Left ventricle myocardium inferior (tissue), 1 donor: Measurements from ENCODE around the gene SHISA8. TPM values are rescaled to one million over a fixed set of nuclear protein-coding genes. Genes with fewer than 3 reads are reported as not detected.

Experiments
- DNase-seq: peaks from one replicate; pipeline ENCODE4 v3.0.0-alpha.2; 2020
- H3K27ac ChIP-seq: fragments of 200-600 bp; replicated peaks from 2 replicates; pipeline ENCODE4 v1.8.0; 2021
- H3K27me3 ChIP-seq: fragments of 200-600 bp; 2 replicates; pipeline ENCODE4 v1.8.0; 2021; ENCODE audit warnings: low read depth
- H3K36me3 ChIP-seq: fragments of 200-600 bp; 2 replicates; pipeline ENCODE4 v1.8.0; 2021
- H3K4me1 ChIP-seq: fragments of 200-600 bp; 2 replicates; pipeline ENCODE4 v1.8.0; 2021
- H3K4me3 ChIP-seq: fragments of 200-600 bp; 2 replicates; pipeline ENCODE4 v1.8.0; 2021; ENCODE audit warnings: mild to moderate bottlenecking, moderate library complexity
- H3K9me3 ChIP-seq: fragments of 200-600 bp; replicated peaks from 2 replicates; pipeline ENCODE4 v1.8.0; 2021
- intact Hi-C: fragments of 100-400 bp; cut with micrococcal nuclease; formaldehyde crosslinking; loops from one replicate; pipeline ENCODE4 v1.11.0; 2022
- total RNA-seq: library from RNA; stranded (reverse); fragmentation: NEBNext Ultra II Directional; extraction: Animal tissue kit (Norgen Biotek cat#: 25700); gene quantifications from one replicate; pipeline ENCODE4 v1.2.1, GENCODE V29; 2021
- TF ChIP-seq, protein P1 (sequence below): fragments of 200-600 bp; IDR thresholded peaks from 2 replicates; pipeline ENCODE4 v1.8.0; 2021; ENCODE audit warnings: antibody characterized with exemption, mild to moderate bottlenecking, borderline replicate concordance
- donor health status: DM: no; HTN: yes; CAD: no; lungs with severe emphysema.

Gene SHISA8
- total RNA-seq, 1 donor from 2014 or later: 2.2 TPM

DNA sequence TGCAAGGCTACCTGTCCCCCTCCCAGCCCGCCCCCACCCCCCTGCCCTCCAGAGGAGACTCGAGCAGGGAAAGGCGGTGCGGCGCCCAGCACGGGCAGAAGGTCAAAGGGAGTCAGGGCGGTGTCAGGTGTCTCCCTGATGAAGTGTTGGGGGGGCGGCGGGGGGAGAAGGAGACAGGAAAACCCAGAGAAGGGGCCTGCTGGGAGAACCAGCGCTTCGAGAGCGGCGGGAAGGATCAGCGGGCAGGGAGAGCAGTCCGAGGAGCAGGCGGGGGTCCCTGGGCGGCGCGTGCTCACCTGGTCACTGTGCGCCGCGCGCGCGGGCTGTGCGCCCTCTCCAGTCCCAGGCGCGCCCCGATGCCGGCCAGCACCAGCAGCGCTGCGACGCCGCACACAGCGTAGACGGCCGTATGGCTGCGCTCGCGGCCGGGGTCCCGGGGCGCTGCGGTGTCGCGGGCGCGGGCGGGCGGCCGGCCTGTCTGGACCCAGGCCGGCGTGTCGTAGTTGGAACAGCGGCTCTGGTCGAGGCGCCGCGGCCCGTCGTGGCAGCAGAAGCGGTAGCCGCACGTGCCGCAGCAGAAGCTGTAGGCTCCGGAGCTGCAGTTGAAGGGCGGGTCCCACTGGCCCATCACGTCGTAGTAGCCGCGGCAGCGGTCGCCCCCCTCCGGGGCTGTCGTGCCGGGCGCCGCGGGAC is 886 bp downstream of the SHISA8 start:
- Histone ChIP-seq H3K27me3 (peaks cover 98% of the 10 kb centered on the region), H3K4me1 (peaks cover 57% of the 10 kb centered on the region), H3K9me3 (no peaks in the 10 kb centered on the region), H3K4me3 (peak overlapping the region; percentile 65), H3K36me3 (no peaks in the 10 kb centered on the region), H3K27ac (no peak overlapping the region)
- intact Hi-C loops: no loop called here
- DNase-seq: no peak
- TF ChIP-seq, protein P1, sequence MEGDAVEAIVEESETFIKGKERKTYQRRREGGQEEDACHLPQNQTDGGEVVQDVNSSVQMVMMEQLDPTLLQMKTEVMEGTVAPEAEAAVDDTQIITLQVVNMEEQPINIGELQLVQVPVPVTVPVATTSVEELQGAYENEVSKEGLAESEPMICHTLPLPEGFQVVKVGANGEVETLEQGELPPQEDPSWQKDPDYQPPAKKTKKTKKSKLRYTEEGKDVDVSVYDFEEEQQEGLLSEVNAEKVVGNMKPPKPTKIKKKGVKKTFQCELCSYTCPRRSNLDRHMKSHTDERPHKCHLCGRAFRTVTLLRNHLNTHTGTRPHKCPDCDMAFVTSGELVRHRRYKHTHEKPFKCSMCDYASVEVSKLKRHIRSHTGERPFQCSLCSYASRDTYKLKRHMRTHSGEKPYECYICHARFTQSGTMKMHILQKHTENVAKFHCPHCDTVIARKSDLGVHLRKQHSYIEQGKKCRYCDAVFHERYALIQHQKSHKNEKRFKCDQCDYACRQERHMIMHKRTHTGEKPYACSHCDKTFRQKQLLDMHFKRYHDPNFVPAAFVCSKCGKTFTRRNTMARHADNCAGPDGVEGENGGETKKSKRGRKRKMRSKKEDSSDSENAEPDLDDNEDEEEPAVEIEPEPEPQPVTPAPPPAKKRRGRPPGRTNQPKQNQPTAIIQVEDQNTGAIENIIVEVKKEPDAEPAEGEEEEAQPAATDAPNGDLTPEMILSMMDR: no peak

DNA sequence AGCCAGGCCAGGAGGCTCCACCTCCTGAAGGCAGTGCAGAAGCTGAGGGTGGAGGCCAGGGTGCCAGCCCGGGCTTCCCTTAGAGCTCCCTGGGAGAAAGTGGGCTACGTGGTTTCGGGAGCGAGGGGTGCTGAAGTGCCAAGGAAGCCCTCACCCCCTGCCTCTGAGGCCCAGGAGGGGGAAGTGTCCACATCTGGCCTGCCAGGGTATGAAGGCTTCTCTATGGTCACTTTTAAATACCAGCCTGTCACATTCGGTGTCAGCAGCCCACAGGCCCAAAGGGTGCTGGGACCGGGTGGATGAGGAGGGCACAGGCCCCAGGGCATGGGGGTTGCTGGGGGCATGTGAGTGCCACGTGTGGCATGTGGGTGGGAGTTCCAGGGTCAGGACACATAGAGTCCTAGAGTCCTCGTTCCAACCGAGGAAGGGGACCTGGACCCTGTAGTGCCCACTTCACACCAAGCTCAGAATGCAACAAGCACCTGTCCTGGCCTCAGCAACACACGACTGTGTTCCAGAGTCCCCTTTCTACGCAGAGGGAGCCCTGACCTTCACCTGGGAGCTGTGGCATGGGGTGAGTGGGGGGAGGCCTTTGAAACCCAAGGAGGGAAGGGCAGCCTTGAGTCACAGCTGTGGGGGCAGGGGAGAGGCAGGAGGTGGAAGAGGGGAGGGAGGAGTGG is 1.7 kb downstream of the SHISA8 start:
- intact Hi-C loops: no loop called here
- DNase-seq: no peak
- no peaks in the 10 kb centered on the region for H3K36me3 ChIP-seq
- TF ChIP-seq, protein P1: no peak
- no peaks in the 10 kb centered on the region for H3K9me3 ChIP-seq
- H3K4me1 ChIP-seq: peaks cover 53% of the 10 kb centered on the region
- H3K27me3 ChIP-seq: peaks cover 90% of the 10 kb centered on the region
- no peak overlapping the region for H3K4me3 ChIP-seq
- H3K27ac ChIP-seq: no peak overlapping the region

DNA sequence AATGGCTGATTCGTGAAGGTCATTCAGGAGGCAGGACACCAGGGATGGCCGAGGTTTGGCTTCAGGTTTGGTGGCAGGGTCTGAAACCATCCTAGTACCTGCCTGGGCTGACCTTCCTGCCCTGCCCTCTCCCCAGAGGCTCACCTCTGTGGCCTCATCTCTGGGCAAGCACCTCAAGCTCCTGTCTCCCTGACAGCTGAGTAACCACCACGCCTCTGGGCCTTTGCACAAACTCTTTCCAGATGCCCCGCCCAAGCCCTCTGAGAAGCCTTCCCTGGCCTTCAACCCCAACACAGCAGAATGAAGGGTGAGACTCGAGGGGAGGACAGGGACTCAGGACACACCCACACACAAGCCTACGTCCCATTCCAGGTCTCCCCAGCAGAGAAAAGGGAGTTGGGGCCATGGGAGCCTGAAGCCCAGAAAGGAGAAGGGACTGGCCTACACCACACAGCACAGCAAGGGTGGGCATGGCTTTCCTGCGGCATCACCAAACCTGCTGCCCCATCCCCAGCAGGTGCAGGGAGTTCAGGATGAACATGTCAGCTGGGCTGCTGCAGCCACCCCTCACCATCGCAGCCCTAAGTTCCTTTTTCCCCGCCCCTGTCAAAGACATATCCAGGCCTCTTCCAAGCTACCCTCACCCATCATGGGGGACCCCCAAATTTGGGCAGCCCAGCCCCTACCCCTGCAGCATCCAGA is 2.4 kb downstream of the SHISA8 start:
- H3K27ac ChIP-seq: no peak overlapping the region
- H3K27me3 ChIP-seq: peaks cover 83% of the 10 kb centered on the region
- peaks cover 3% of the 10 kb centered on the region for H3K36me3 ChIP-seq
- intact Hi-C loops: no loop called here
- no peaks in the 10 kb centered on the region for H3K9me3 ChIP-seq
- H3K4me1 ChIP-seq: peaks cover 46% of the 10 kb centered on the region
- no peak for DNase-seq
- TF ChIP-seq, protein P1: no peak
- H3K4me3 ChIP-seq: no peak overlapping the region

DNA sequence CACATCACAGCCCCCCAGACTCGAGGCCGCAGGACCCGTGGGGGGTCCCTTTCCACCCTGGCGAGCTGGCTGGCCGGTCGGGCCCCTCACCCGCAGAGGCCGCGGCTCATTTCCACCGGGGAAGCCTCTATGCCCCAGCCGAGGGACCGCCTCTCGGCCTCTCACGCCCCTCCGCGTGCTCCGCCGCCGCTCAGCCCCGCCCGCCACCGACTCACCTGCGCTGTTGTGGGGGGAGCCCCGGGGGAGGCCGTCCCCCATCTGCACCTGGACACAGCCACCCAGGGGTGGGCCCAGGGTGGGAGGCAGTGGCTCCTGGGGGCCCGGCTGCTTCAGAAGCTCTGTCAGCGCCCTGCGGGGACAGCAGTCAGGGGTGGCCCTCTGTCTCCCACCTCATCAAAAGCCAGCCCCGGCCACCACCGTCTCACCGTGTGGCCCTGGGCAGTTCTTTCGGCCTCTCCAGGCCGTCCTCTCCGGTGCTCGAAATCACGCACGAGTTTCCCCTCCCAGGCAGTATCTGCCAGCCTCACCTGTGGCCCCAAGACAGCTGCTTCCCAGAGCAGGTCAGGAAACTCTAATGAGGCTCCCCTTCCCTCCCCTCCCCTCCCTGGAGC is 3.8 kb downstream of the SHISA8 start:
- peak overlapping the region; percentile 64 for H3K4me3 ChIP-seq
- H3K9me3 ChIP-seq: no peaks in the 10 kb centered on the region
- peaks cover 69% of the 10 kb centered on the region for H3K27me3 ChIP-seq
- TF ChIP-seq, protein P1: no peak
- H3K36me3 ChIP-seq: peaks cover 16% of the 10 kb centered on the region
- peak overlapping the region; percentile 82 for H3K27ac ChIP-seq
- H3K4me1 ChIP-seq: peaks cover 45% of the 10 kb centered on the region
- DNase-seq: no peak
- intact Hi-C loops: no loop called here
